ENCODE results near the gene NAP1L4. TPM values are rescaled to one million over a fixed set of nuclear protein-coding genes. Genes with fewer than 3 reads are reported as not detected.

The NAP1L4 gene
- total RNA-seq, 1 experiment from 2014 or later, result 189 TPM

- TF ChIP-seq GRHL2 (CRISPR knock-in tag; IDR thresholded peaks at IDR 0.05; ENCODE audit: insufficient replicate concordance, severe bottlenecking) (no peak), CDX4 (CRISPR knock-in tag; IDR thresholded peaks at IDR 0.05; ENCODE audit: borderline replicate concordance) (no peak), HMGXB4 (CRISPR knock-in tag; IDR thresholded peaks at IDR 0.05) (no peak), ESRRA (CRISPR knock-in tag; IDR thresholded peaks at IDR 0.05; ENCODE audit: borderline replicate concordance) (no peak), MAX (CRISPR knock-in tag; IDR thresholded peaks at IDR 0.05) (peak; percentile 83), ZSCAN18 (CRISPR knock-in tag; IDR thresholded peaks at IDR 0.05) (no peak), NFE2L1 (CRISPR knock-in tag; IDR thresholded peaks at IDR 0.05) (no peak), TEAD1 (CRISPR knock-in tag; IDR thresholded peaks at IDR 0.05) (peak; percentile 55), FOXJ3 (CRISPR knock-in tag; IDR thresholded peaks at IDR 0.05; ENCODE audit: borderline replicate concordance) (no peak), MXD4 (CRISPR knock-in tag; IDR thresholded peaks at IDR 0.05; ENCODE audit: borderline replicate concordance) (no peak), TCF7 (CRISPR knock-in tag; IDR thresholded peaks at IDR 0.05; ENCODE audit: low read depth) (no peak), ZNF219 (CRISPR knock-in tag; IDR thresholded peaks at IDR 0.05; ENCODE audit: borderline replicate concordance) (no peak), ZBTB43 (CRISPR knock-in tag; IDR thresholded peaks at IDR 0.05) (0 out of 2 replicates have a peak, but pooled peaks have one; percentile 16), ZNF416 (CRISPR knock-in tag; IDR thresholded peaks at IDR 0.05) (no peak)
Observed at GRCh38 chr11:2992234-2992996, at the start of gene NAP1L4 (continued).

- Mint-ChIP-seq H3K9me3 (no peaks in the 10 kb centered on the region), H3K27ac (no peak overlapping the region), H3K4me1 (no peaks in the 10 kb centered on the region), H3K36me3 (peaks cover 44% of the 10 kb centered on the region), H3K4me3 (no peak overlapping the region), H3K27me3 (ENCODE audit: low read depth) (no peaks in the 10 kb centered on the region)
- no peak for DNase-seq (ENCODE audit: low spot score)
- CTCF ChIA-PET, result interaction anchor here (1.0 to 1.2 kb wide), 2 partner anchors 9 to 51 kb away, joined by 4 to 5 read pairs; no protein-coding TSS in a partner anchor
- no peak for ATAC-seq
- POLR2A ChIA-PET, result no interaction called here
- TF ChIP-seq ARID4B (CRISPR knock-in tag; IDR thresholded peaks at IDR 0.05; ENCODE audit: borderline replicate concordance) (no peak), CDX4 (CRISPR knock-in tag; IDR thresholded peaks at IDR 0.05; ENCODE audit: borderline replicate concordance) (no peak)
Observed at GRCh38 chr11:3040881-3041280, 48.8 kb upstream of the NAP1L4 start.

Data from WTC11 (cell line).